Measurements from ENCODE around the gene PRCP.

Gene PRCP

DNA sequence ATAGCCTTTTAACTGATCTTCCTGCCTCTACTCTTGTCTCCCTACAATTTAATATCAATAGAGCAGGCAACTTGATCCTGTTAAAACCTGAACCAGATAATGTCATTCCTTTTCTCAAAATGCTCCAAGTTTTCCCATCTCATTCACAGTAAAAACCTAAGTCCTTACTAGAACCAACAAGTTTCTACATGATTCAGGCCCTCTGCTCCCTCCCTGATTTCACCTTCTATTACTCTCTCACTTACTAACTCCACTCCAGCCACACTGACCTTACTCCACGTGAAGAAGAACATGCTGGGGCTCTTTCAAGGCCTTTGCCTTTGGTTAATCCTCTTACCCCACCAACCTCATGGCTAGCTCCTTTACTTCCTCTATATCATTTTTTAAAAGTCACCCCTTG, 71.1 kb downstream of the PRCP start:
- DNase-seq (ENCODE audit: low spot score), result no peak

DNA sequence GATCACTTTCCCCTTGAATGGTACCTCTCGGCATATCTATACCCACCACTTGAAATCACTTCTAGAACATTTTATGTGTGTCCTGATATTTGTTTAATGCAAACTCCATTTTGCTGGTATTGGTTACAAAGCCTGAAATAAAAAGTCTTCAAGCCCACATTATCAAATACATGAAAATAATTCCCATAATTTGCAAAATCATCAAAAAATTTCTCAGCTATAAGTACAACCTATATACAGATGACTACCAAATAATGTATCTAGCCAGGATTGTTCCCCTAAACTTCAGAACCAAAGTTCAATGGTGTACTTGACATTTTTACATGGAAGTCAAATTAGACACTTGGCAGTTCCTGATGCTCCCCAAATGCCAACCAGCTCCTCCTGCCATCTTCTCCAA, 71.8 kb downstream of the PRCP start:
- DNase-seq (ENCODE audit: low spot score), result no peak

DNA sequence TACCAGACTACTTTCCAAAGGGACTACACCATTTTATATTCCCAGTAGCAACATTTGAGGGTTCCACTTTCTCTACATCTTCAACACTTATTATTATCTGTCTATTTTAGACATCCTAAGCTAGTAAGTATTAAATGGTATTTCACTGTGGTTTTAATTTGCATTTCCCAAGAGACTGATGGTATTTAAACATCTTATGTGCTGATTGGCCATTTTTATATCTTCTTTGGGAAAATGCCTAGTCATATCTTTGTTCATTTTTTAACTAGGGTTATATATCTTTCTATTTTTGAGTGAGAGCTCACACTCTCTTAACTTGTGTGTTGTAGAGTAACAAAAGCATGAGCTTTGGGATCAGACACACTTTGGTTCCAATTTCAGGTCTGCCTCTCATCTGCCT, 73.7 kb downstream of the PRCP start:
- DNase-seq (ENCODE audit: low spot score), result no peak

DNA sequence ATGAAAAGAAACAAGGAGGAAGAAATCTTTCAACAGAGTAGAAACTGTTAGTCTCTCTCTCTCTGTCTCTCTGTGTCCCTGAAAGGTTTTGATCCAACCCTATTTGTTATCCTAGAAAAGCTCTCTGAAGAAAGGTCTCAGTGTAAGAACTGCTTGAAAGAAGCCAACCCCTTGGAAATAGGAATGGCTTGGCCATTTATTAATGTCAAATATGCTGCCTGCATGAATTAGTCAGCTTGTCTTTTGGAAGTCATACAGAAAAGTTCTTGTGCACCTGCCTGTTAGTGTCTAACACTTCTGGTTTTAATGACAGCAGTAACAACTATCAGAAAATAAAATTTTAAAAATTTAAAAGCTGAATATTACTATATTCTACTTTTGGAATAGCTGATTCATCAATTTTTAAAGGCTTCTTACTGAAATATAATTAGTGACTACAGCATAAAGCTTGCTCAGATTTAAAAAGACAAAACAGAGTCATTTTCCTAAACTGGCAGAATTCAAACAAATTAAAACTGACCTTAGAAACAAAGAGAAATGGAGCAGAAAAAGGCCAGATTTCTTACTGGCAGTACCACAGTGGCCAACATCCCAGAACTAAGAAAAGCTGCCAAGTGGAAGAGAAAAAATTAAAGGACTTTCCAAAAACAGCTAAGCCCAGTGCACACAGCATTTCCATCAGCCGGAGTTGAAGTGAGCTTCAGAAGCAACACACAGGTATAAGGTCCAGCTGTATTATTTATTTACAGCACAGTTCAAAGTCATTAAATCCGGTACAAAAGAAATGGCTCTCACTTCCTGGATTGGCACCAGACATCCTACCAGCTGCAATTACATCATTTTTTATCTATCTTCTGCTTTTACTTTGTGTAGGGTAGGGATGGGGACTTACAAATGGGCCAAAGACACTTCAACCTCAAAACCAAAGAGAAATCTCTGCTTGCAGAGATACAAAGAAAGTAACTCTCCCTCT, 76.3 kb downstream of the PRCP start:
- DNase-seq (ENCODE audit: low spot score), result no peak

DNA sequence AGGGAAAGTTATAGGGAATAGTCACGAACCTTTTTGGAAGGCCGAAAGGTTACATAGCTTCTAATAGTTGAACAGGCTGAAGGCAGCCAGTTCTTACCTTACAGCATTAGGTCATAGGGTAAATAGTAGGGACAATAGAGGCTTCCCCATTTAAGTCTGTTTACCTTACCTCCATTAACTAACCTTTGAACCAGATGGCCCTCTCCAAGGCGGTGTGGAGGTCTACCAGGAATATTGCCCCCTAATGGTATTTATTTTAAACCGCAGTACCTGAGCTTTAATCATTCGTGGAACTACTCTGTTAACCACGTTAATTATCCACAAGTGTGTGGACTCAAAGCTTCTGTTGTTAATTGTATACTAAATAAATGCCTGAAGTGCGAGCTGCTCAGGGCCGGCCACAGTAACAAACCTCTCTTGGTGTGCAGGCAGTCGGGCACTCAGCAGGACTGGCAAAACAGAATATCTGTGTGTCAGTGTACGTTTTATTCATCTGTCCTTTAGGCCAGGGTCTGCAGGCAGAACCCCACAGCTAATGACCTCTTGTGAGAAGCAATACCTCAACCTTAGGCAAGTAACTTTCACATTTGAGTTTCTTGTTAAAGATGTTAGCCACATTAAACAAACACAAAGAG, 81.7 kb downstream of the PRCP start:
- no peak for DNase-seq (ENCODE audit: low spot score)

DNA sequence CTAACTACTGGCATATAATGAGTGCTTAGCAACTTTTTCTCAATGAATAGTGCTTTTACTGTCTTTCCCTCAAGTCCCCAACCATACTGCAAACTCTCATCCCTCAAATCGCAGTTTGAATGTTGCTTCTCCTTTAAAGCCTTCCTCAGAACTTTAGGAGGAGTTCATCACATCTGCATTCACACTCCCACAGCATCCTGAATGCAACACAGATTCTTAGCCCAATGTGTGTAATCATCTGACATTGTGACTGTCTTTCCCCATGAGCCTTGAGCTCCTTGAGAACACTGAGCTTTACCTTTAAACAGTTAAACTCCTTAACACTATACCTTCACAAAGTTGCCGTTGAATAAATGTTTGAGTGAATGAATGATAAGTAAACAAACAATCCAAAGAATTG, 84.8 kb downstream of the PRCP start:
- no peak for DNase-seq (ENCODE audit: low spot score)

DNA sequence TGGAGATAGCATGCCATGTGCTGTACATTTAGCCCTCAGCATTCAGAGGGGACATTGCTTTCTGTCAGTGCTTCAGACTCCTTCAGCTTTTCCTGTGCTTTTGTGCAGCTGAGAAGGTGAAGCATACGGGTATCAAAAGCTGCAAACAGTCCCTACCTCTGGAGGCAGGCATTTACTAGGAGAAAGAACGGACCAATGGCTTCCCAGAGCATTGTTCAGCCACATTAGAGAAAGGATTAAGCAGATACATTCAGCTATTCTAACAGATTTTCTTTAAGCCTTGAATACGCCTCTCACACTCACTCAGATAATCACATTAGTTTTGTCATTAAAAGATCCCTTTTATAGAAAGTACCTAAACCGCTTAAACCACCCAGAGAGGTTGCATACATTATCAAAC, 85.9 kb downstream of the PRCP start:
- DNase-seq (ENCODE audit: low spot score), result no peak

DNA sequence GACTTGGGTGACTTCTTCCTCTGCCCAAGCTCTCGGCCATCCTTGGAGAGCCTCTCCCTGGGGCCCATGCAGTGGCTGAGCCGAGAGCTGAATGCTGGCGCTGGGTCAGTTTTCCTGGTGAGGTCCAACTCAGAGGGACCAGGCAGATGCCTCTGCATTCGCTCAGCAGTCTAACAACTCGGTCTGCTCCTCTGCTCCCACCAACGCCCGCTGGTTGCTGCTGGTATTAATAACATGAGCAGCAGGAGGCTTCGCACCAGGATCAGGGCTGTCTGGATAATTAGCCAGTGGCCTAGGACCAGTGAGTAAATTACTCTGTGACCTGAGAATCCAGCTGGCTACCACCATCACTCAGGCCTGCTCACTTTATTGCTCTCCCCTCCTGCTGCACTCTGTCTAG, 88.9 kb downstream of the PRCP start:
- no peak for DNase-seq (ENCODE audit: low spot score)

DNA sequence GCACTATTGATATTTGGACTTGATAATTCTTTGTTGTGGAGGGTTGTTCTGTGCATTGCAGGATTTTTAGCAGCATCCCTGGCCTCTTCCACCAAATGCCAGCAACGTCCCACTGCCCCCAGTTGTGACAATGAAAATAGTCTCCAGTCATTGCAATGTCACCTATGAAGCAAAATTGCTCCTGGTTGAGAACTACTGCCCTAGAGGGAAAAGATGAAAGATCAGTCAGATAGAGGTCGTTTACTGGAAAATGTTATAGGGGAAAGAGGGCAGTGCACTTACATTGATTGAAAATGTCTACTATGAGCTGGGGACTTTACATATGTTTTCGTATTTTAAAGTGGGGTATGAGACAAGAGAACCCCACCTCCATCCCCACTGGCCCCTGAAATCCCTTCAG, 89.5 kb downstream of the PRCP start:
- no peak for DNase-seq (ENCODE audit: low spot score)

DNA sequence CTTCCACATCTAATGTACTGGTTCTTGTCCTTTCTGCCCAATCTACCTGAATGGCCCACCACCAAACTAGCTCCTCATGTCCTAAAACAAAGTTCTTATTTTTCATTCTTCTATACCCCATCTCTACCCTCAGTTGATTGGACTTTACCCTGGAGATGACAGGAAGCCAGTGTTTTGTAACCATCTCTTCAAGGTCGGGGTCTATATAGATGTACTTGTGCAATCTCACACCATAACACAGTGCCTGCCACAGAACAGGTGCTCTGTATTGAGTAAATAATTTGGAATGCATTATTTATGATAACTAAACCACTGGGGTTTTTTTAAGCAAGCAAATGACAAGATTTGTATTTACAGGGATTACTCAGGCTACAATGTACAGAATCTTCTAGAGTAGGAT, 89.9 kb downstream of the PRCP start:
- no peak for DNase-seq (ENCODE audit: low spot score)

DNA sequence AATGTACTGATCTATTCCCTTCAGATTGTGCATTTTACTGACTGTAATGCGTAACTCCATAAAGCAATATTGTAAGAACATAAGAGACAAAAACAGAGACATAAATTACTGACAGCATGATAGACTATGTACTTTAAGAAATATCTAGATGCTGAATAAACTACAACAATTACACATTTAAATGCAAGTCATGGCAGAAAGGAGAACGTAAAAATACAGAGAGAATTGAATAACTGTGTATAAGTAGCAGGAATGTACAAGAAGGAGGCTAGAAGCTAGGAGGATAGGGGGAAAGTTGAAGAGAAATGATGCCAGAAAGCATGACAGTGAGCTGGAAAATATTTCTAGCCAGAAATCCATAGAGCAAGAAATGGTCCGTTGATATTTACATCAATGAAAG, 92.6 kb downstream of the PRCP start:
- no peak for DNase-seq (ENCODE audit: low spot score)

DNA sequence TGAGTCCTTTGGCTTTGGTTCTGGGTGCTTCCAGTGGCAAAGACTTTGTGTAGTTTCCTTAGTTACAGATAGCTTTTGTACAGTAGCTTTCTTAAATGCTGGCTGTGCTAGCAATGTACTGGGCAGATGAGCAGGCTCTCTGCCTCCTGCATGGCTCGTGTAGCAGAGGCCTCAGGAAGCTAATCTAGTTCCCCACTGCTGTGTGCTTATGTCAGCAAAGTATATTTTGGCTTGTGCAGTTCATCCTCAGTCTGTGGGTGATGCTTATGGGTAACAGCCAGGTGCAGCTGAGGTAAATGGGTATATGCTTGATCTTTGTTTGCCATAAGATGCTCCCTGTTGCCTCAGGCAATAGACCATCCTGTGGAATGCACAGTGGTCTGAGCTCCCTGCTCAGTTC, 97.5 kb downstream of the PRCP start:
- no peak for DNase-seq (ENCODE audit: low spot score)

DNA sequence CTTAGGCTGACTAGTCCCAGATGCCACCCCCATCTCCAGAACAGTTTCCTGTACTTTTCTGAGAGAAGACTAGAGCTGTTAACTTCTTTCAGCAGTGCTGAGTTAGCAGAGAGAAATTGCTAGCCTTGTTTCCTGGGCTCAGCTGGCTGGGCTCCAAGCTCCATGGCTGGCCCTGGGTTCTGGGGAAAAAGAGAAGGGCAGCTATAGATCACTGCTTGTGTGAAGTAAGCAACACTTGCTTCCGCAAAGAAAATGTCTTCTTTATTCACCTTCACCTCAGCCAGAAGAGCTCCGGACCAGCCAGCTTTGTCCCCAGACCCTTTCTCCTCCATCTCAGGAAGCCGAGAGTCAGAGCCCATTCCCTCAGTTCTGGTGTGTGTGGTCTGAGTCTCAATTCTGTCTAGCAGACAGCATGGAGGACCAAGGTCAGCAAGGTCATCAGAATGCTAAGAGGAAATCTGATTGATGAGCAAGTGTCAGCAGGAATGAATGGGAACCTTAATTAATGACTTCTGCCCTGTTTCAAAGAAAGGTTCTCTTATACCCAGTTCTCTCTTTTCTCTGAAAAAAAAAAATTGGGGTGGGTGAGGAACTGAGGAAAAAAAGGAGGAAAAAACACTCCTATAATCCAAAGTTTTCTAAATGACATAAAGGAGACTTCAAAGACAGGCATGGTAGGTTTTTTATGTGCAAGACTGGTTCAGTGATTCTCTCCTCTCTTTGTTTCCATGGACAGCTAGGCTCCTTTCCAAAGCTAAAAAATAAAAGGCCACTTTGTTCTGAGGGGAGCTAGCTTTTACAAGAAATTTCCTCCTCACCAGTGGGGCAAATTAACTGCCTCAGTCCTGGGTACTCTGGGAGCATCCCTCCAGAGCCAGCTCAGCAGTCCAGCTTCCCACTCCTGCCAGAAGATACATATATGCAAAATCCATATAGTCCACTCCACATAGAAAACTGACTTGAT, 103.0 kb downstream of the PRCP start:
- DNase-seq (ENCODE audit: low spot score), result no peak

DNA sequence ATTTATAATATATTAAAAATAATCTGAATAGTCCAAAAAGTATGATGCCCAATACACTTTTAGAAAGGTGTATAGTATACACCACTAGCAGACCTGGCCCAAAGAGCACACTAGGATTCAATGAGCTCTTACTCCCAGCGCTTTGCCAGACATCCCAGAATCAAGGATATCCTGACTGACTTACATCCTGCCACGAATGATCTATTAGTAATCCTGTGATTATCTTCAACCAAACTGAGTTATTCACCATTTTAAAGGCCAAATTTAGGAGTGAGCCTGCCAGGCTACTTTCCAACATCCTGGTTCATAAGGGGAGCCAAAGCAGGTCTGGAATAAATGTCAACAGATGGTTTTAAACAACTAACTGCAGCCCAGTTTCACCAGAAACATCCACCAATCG, 105.7 kb downstream of the PRCP start:
- no peak for DNase-seq (ENCODE audit: low spot score)

DNA sequence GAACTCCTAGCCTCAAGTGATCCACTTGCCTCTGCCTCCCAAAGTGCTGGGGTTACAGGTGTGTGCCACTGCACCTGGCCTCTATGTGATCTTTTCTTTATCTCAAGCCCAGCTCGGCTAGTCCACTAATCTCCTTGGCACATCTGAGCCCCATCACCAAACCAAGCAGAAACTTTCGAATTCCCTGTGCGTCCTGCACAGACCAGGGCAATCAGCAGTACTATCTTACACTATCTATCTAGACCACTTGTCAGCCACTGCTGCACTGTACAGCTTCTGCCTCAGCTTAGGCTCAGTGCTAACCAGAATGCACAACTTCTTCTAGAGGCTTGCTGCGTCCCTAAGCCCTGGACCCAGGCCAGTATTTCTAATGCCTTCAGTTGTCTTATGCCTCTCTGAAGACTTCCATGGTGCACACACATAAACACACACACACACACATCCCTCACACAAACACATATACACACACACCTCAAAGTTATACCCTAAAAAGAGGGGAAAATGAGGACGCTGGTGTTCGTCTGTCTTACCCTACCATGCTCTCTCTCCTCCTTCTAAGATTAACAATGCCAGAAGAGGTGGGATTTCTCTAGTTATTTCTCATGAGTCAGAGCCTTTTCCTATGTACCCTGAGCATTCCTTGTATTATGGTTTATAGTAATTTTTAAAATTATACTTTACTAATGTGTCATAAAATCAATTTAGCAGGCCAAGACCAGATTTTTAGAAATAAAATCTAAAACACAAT, 107.2 kb downstream of the PRCP start:
- no peak for DNase-seq (ENCODE audit: low spot score)

DNA sequence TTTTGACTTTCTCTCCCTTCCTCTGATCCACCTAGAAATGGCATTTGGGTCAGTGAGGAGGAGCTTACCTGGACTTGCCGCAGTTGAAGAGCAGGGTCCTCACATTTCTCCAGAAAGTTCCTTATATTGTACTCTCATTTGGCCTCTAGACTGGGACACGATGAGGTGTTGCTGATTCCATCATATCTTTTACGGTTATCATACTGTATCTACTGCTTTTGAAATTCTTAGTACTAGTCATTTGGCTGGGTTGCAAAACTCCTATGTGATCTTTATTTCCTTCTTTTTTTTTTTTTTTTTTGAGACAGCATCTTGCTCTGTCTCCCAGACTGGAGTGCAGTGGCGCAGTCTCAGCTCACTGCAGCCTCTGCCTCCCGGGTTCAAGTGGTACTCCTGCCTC, 107.9 kb downstream of the PRCP start:
- DNase-seq (ENCODE audit: low spot score), result no peak

DNA sequence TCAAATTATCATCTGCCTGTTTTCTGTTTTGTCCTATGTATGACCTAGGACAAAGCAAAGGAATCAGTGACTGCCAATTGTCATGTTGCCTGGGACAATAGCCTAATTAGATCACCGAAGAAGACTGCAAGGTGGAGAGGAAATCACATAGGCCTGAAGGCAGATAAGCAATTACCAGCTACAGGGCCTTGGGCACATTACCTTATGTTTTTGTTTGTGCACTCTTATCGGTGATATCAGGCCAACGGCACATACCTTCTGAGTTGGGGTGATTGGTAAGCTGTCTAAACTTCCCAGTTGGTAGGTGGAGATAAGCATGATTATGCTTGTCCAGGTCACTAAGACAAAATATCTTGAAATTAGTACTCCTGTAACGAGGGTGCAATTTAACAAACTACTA, 108.5 kb downstream of the PRCP start:
- DNase-seq (ENCODE audit: low spot score), result no peak

DNA sequence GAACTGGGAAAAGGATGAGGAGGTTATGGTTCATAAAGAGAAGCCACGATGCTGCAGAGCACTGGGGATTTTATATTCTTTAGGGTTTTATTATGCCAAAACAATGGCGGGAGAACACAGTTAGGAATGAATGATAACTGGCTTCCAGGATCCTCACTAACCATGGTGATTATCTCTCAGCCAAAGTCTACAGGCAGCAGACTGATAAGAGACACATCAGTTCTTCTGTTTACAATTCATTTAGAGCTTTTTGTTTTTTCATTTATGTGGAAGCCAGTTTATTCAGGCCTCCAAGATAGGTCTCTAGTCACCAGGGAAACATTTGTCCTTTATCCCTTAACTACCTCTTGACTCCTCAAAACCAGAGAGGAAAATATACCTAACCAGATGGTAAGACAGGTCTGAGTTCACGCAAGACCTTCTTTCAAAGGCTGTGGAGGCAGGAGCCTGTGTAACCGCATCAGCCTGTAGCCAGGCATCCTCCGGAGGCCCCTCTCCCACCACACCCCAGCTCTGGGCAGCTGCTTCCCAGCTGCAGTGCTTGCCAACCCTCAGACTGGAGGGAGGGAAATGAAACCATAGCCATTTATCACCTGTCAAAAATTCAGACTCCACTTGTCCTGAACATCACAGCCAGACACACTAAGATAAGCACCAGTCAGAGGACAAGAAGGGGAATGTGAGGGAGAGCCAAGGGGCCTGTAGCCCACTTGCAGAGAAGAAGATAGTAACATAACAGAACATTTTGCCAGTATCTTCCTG, 109.3 kb downstream of the PRCP start:
- no peak for DNase-seq (ENCODE audit: low spot score)

DNA sequence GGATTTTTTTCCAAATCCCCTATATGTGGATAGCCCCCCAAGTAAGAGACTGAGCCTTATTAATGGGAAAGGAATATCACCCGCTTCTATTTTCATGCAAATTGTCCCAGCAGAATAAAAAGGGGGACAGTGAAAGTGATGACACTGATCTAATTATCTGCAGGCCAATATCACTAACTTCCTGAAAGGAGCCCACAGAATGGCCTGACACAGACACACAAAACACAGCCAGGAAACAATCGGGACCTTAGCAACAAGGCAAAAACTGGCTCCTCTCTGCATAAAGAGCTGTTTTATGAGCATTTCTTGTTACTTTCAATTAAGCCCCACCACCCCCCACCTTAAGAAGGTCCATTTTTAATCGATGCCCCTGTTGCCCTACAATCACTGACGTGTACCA, 112.2 kb downstream of the PRCP start:
- DNase-seq (ENCODE audit: low spot score), result no peak

DNA sequence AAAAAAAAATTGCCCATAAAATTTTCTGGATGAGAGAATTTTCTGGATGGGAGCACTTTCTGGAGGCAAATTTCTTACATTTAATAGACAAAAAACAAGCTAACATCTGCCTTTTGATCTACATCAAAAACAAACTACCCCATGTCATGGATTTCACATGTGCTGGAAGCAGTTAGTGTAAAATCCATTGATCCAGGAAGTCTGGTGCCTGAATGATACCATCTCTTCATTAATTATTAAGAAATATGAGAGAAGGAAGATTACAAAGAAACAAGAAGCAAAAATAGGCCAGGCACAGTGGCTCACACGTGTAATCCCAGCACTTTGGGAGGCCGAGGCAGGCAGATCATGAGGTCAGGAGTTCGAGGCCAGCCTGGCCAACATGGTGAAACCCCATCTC, 113.4 kb downstream of the PRCP start:
- DNase-seq (ENCODE audit: low spot score), result no peak

DNA sequence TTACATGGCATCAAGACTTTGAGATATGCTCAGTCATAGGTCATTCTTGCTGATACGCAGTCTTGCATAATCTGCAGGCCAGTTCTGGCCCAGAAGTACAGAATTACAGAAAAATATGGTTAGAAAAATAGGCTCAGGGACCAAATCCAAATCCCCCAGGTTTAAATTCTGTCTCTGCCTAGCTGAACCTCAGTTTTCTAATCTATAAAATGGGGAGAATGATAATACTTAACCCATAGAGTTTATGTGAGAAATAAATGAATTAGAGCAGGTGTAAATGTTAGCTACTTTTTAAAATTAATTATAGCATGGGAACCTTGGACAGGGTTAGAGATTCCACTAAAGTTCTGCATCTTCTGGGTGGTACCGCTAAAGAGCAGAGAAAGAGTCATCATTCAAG, 114.2 kb downstream of the PRCP start:
- DNase-seq (ENCODE audit: low spot score), result no peak

Data from left forelimb (tissue), 1 donor.